Esophagus muscularis mucosa (tissue), 4 donors: Measurements from ENCODE around the gene TTYH2. TPM values are rescaled to one million over a fixed set of nuclear protein-coding genes. Genes with fewer than 3 reads are reported as not detected.

Experiments
- DNase-seq: peaks from one replicate; pipeline ENCODE4 v3.0.0-alpha.2; 2017; ENCODE audit errors: extremely low spot score
- H3K27ac ChIP-seq, 4 donors: fragments of 200-600 bp; sonication (generic); replicated peaks in 1 of 4; 1 replicate in 3 of 4; 2 replicates in 1 of 4; pipeline ENCODE4 v1.5.1; 2016 to 2019; ENCODE audit warnings: mild to moderate bottlenecking in 1 of 4
- H3K27me3 ChIP-seq, 4 donors: fragments of 200-600 bp; sonication (generic); one replicate each; pipeline versions ENCODE4 v1.5.1 to v1.6.0; 2016 to 2019
- H3K36me3 ChIP-seq, 4 donors: fragments of 200-600 bp; sonication (generic); one replicate each; pipeline ENCODE4 v1.5.1; 2016 to 2019
- H3K4me1 ChIP-seq, 4 donors: fragments of 200-600 bp; sonication (generic); one replicate each; pipeline ENCODE4 v1.5.1; 2016 to 2019
- H3K4me3 ChIP-seq, 4 donors: fragments of 200-600 bp; sonication (generic); 1 replicate in 2 of 4; 2 replicates in 2 of 4; pipeline ENCODE4 v1.5.1; 2016 to 2019; ENCODE audit warnings: mild to moderate bottlenecking in 4 of 4, moderate library complexity in 1 of 4
- H3K9me3 ChIP-seq, 4 donors: fragments of 200-600 bp; sonication (generic); 1 replicate in 3 of 4; 2 replicates in 1 of 4; pipeline ENCODE4 v1.5.1; 2016 to 2019
- EP300 ChIP-seq: sonication (generic); formaldehyde crosslinking; IDR thresholded peaks from one replicate; pipeline ENCODE4 v1.6.1; 2017; ENCODE audit warnings: antibody characterized with exemption
- POLR2A ChIP-seq: fragments of 450-650 bp; IDR thresholded peaks from one replicate; pipeline ENCODE4 v1.6.1; 2017; ENCODE audit warnings: antibody characterized with exemption, moderate library complexity, mild to moderate bottlenecking, low read depth
- POLR2AphosphoS5 ChIP-seq, 2 donors: sonication (generic); formaldehyde crosslinking; IDR thresholded peaks; one replicate each; pipeline ENCODE4 v1.6.1; 2017; ENCODE audit warnings: antibody characterized with exemption in 2 of 2
- WGBS: methylation state at CpG from one replicate; pipeline ENCODE4 v1.1.5; 2018; 5-methylcytosine and 5-hydroxymethylcytosine counted together
- intact Hi-C: fragments of 100-400 bp; cut with DNase I; formaldehyde crosslinking; loops from one replicate; pipeline ENCODE4 v1.15.1; 2023
- total RNA-seq, 4 donors: library from RNA; depleted of rRNA; stranded (reverse); fragments of >200 nt; gene quantifications; one replicate each; pipeline versions ENCODE4 v1.1.0 to v1.2.1, GENCODE V29; 2016
- TF ChIP-seq, protein P1 (sequence below), 3 experiments: fragments of 200-600 bp in 2 of 3; fragments of 450-650 bp in 1 of 3; sonication (generic) in 2 of 3; IDR thresholded peaks; one replicate each; pipeline ENCODE4 v1.5.1; 2017 to 2019; ENCODE audit warnings: antibody characterized with exemption in 3 of 3, mild to moderate bottlenecking in 2 of 3, moderate library complexity in 1 of 3

TTYH2 gene
- total RNA-seq, 4 donors from 2014 or later, result 5.8 to 11.3 (median 7.9) TPM

DNA sequence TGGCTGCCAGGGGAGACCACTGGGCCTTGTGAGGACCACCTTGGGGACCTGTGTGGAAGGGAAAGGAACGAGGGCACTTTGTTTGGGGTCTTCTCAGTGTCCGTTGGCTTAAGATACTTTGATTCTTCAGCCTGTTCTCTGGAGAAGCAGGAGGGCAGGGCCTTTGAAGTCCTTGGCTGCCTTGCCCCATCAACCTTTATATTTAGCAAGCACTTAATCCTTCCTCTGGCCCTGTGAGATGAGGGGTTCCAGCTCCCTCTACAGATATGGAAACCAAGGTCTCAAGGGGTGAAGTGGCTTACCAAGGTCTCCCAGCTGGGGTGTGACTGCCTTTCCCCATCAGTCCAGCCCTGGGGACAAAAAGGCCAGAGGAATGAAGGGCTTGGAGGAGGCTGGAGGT is 28.5 kb downstream of the TTYH2 start:
- Histone ChIP-seq H3K36me3 (peaks cover 0 to 24% (median 6%) of the 10 kb centered on the region in 4 donors), H3K27ac (no peak overlapping the region), H3K9me3 (no peaks in the 10 kb centered on the region), H3K4me1 (peaks cover 27 to 37% (median 31%) of the 10 kb centered on the region in 4 donors), H3K4me3 (no peak overlapping the region), H3K27me3 (no peaks in the 10 kb centered on the region)
- intact Hi-C loops, result no loop called here
- whole genome bisulfite sequencing, result 89% methylated on average over 2 of the region's 2 CpGs
- no peak for DNase-seq
- TF ChIP-seq EP300, result no peak
- TF ChIP-seq POLR2A, result no peak
- TF ChIP-seq POLR2AphosphoS5 (IDR thresholded peaks at IDR 0.05), result no peak
- TF ChIP-seq, protein P1, sequence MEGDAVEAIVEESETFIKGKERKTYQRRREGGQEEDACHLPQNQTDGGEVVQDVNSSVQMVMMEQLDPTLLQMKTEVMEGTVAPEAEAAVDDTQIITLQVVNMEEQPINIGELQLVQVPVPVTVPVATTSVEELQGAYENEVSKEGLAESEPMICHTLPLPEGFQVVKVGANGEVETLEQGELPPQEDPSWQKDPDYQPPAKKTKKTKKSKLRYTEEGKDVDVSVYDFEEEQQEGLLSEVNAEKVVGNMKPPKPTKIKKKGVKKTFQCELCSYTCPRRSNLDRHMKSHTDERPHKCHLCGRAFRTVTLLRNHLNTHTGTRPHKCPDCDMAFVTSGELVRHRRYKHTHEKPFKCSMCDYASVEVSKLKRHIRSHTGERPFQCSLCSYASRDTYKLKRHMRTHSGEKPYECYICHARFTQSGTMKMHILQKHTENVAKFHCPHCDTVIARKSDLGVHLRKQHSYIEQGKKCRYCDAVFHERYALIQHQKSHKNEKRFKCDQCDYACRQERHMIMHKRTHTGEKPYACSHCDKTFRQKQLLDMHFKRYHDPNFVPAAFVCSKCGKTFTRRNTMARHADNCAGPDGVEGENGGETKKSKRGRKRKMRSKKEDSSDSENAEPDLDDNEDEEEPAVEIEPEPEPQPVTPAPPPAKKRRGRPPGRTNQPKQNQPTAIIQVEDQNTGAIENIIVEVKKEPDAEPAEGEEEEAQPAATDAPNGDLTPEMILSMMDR (IDR thresholded peaks at IDR 0.05), result no peak

DNA sequence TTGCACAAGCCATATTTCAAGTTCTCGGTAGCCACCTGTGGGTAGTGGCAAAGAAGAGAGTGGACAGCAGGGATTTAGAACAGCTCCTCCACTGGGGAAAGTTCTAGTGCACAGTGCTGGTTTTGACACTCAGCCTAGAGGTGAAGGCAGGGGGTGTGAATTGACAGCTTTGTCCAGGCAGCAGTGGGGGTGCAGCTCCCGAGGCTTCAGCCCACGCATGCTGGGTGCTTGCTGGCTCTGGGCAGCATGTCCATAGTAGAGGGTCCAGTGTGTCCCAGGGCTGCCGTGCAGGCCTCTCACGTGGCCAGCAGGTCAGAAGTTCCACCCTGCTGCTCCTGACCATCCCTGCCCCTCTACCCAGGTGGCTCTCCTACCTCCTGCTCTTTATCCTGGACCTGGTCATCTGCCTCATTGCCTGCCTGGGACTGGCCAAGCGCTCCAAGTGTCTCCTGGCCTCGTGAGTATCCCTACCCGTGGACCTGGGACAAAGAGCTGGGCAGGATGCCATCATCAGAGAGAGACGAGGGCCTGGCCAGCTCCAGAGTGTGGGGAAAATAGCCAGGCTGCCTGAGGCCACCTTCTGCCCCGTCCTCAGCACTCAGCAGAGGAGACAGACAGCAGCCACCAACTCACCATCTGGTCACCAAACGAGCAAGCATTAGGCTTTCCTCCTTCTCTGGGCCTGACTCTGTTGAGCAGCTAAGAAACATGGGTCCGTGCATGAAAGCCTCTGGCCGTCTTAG is 29.8 kb downstream of the TTYH2 start:
- Histone ChIP-seq H3K4me1 (peaks cover 27 to 37% (median 31%) of the 10 kb centered on the region in 4 donors), H3K36me3 (peaks cover 0 to 16% (median 1%) of the 10 kb centered on the region in 4 donors), H3K9me3 (no peaks in the 10 kb centered on the region), H3K4me3 (no peak overlapping the region), H3K27ac (no peak overlapping the region), H3K27me3 (no peaks in the 10 kb centered on the region)
- no peak for DNase-seq
- WGBS, result 70% methylated on average over 10 of the region's 13 CpGs
- TF ChIP-seq, protein P1 (IDR thresholded peaks at IDR 0.05), result no peak
- TF ChIP-seq POLR2AphosphoS5 (IDR thresholded peaks at IDR 0.05) (no peak), POLR2A (no peak), EP300 (no peak)
- intact Hi-C loops, result no loop called here

DNA sequence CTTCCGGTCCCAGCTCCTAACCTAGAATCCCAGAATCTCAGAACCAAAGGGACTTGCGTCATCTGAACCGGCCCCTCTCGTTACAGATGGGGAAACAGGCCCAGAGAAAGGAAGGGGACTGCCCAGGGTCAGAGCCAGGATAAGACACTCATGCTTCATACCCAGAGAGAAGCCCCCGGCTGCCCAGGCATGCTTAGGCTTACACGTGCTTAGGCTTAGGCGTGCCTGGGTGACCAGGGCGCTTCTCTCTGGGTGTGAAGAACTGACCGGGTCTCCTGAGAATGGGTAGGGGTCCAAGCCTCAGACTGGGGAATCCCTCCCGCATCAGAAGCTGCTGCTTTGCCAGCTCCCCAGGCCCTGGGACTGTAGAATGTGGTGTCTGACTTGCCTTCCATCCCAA is 30.8 kb downstream of the TTYH2 start:
- Histone ChIP-seq H3K27me3 (no peaks in the 10 kb centered on the region), H3K9me3 (no peaks in the 10 kb centered on the region), H3K4me3 (no peak overlapping the region), H3K36me3 (peaks cover 0 to 22% (median 0%) of the 10 kb centered on the region in 4 donors), H3K4me1 (peaks cover 27 to 34% (median 31%) of the 10 kb centered on the region in 4 donors), H3K27ac (peak overlapping the region in 1 of 4 donors; percentile 18)
- intact Hi-C loops, result no loop called here
- TF ChIP-seq, protein P1 (IDR thresholded peaks at IDR 0.05), result no peak
- TF ChIP-seq POLR2AphosphoS5 (IDR thresholded peaks at IDR 0.05), result no peak
- TF ChIP-seq EP300, result no peak
- no peak for DNase-seq
- 87% methylated on average over 10 of the region's 10 CpGs for WGBS

GRCh38 chr17:74244548-74244947 is 31.2 kb downstream of the TTYH2 start:
- Histone ChIP-seq H3K4me1 (peaks cover 27 to 34% (median 28%) of the 10 kb centered on the region in 4 donors), H3K27me3 (no peaks in the 10 kb centered on the region), H3K4me3 (no peak overlapping the region), H3K9me3 (no peaks in the 10 kb centered on the region), H3K36me3 (peaks cover 0 to 23% (median 0%) of the 10 kb centered on the region in 4 donors), H3K27ac (peak overlapping the region in 1 of 4 donors; percentile 40)
- WGBS, result 87% methylated on average over 6 of the region's 6 CpGs
- TF ChIP-seq, protein P1 (IDR thresholded peaks at IDR 0.05), result no peak
- TF ChIP-seq POLR2AphosphoS5 (IDR thresholded peaks at IDR 0.05), result no peak
- TF ChIP-seq POLR2A, result no peak
- TF ChIP-seq EP300, result no peak
- intact Hi-C loops, result no loop called here
- no peak for DNase-seq
